WTC11 (cell line): ENCODE data around the gene TRIM9. TPM values are rescaled to one million over a fixed set of nuclear protein-coding genes. Genes with fewer than 3 reads are reported as not detected.

ENCODE experiments used
- ATAC-seq: fragments of 200-7000 bp; cut with Tn5 transposase; 2 replicates; pipeline ENCODE4 v1.10.0; 2021; ENCODE audit warnings: mild to moderate bottlenecking, moderate library complexity
- CTCF ChIA-PET: fragments of 300-600 bp; sonication (Branson Sonifier 250); formaldehyde crosslinking; loops from one replicate; lab custom pipeline; 2021; ENCODE audit warnings: antibody characterized with exemption; lab: Charles Lee
- POLR2A ChIA-PET: fragments of 350-600 bp; sonication (Branson Sonifier 250); formaldehyde crosslinking; loops from one replicate; lab custom pipeline; 2021; ENCODE audit warnings: antibody characterized with exemption; lab: Charles Lee
- DNase-seq: peaks from one replicate; pipeline ENCODE4 v3.0.0; 2021; ENCODE audit warnings: low spot score
- H3K27ac Mint-ChIP-seq: 2 replicates; pipeline ENCODE4 v1.8.0; 2021; ENCODE audit warnings: mixed read lengths
- H3K27me3 Mint-ChIP-seq: 2 replicates; pipeline ENCODE4 v1.8.0; 2021; ENCODE audit warnings: low read depth, mild to moderate bottlenecking, moderate library complexity, mixed read lengths
- H3K36me3 Mint-ChIP-seq: 2 replicates; pipeline ENCODE4 v1.8.0; 2021; ENCODE audit warnings: mixed read lengths
- H3K4me1 Mint-ChIP-seq: 2 replicates; pipeline ENCODE4 v1.8.0; 2022; ENCODE audit warnings: mixed read lengths
- H3K4me3 Mint-ChIP-seq: 2 replicates; pipeline ENCODE4 v1.8.0; 2021; ENCODE audit warnings: mild to moderate bottlenecking, moderate library complexity, mixed read lengths
- H3K9me3 Mint-ChIP-seq: 2 replicates; pipeline ENCODE4 v1.8.0; 2021; ENCODE audit warnings: mixed read lengths
- E2F1 ChIP-seq: sonication (generic); formaldehyde crosslinking; IDR thresholded peaks from 2 replicates; pipeline ENCODE4 v1.8.0; 2022; ENCODE audit warnings: mild to moderate bottlenecking, missing genetic modification reagents
- ELF4 ChIP-seq: sonication (generic); formaldehyde crosslinking; IDR thresholded peaks from 2 replicates; pipeline ENCODE4 v1.8.1; 2022; ENCODE audit warnings: low read depth, mild to moderate bottlenecking, moderate library complexity, missing genetic modification reagents
- ERG ChIP-seq: fragments of 250-450 bp; sonication (Bioruptor Pico); IDR thresholded peaks from 2 replicates; pipeline ENCODE4 v1.8.0; 2021; ENCODE audit warnings: mild to moderate bottlenecking
- JUN ChIP-seq: sonication (generic); formaldehyde crosslinking; IDR thresholded peaks from 2 replicates; pipeline ENCODE4 v1.8.0; 2023; ENCODE audit warnings: mild to moderate bottlenecking, missing genetic modification reagents
- PREB ChIP-seq: sonication (generic); formaldehyde crosslinking; IDR thresholded peaks from 2 replicates; pipeline ENCODE4 v1.8.1; 2022; ENCODE audit warnings: mild to moderate bottlenecking, missing genetic modification reagents, moderate library complexity, borderline replicate concordance
- TEAD1 ChIP-seq: sonication (generic); formaldehyde crosslinking; IDR thresholded peaks from 2 replicates; pipeline ENCODE4 v1.8.0; 2022; ENCODE audit warnings: mild to moderate bottlenecking, missing genetic modification reagents
- USF1 ChIP-seq: sonication (generic); formaldehyde crosslinking; IDR thresholded peaks from 2 replicates; pipeline ENCODE4 v1.8.0; 2022; ENCODE audit warnings: mild to moderate bottlenecking, missing genetic modification reagents
- USF2 ChIP-seq: sonication (generic); formaldehyde crosslinking; IDR thresholded peaks from 2 replicates; pipeline ENCODE4 v1.8.1; 2023; ENCODE audit warnings: mild to moderate bottlenecking, missing genetic modification reagents, moderate library complexity
- ZBTB43 ChIP-seq: sonication (generic); formaldehyde crosslinking; IDR thresholded peaks from 2 replicates; pipeline ENCODE4 v1.8.1; 2023; ENCODE audit warnings: mild to moderate bottlenecking, missing genetic modification reagents
- ZNF121 ChIP-seq: sonication (generic); formaldehyde crosslinking; IDR thresholded peaks from 2 replicates; pipeline ENCODE4 v1.8.0; 2023; ENCODE audit warnings: missing genetic modification reagents
- ZNF317 ChIP-seq: sonication (generic); formaldehyde crosslinking; IDR thresholded peaks from 2 replicates; pipeline ENCODE4 v1.8.1; 2023; ENCODE audit warnings: low read depth, mild to moderate bottlenecking, moderate library complexity, missing genetic modification reagents, borderline replicate concordance
- ZNF671 ChIP-seq: fragments of 250-450 bp; sonication (Bioruptor Pico); IDR thresholded peaks from 2 replicates; pipeline ENCODE4 v1.8.0; 2021; ENCODE audit warnings: mild to moderate bottlenecking
- total RNA-seq: library from RNA; stranded (reverse); gene quantifications from 3 replicates; pipeline ENCODE4 v1.2.3, GENCODE V29; 2021

The TRIM9 gene
- total RNA-seq, 1 experiment from 2014 or later: 4.0 TPM

GRCh38 chr14:51035611-51036192, 59.2 kb downstream of the TRIM9 start (continued):
- TF ChIP-seq ZBTB43 (CRISPR knock-in tag) (no peak), E2F1 (CRISPR knock-in tag) (no peak), JUN (CRISPR knock-in tag) (no peak)

- Mint-ChIP-seq H3K4me1 (0 out of 2 replicates have a peak, but pooled peaks cover 4% of the 10 kb centered on the region), H3K36me3 (no peaks in the 10 kb centered on the region), H3K9me3 (no peaks in the 10 kb centered on the region), H3K27me3 (no peaks in the 10 kb centered on the region), H3K4me3 (no peak overlapping the region), H3K27ac (no peak overlapping the region)
- POLR2A ChIA-PET: no interaction called here
- DNase-seq (no peak), ATAC-seq (no peak; the same call in 1 of the 2 replicates)
- no peak for TF ChIP-seq ELF4 (CRISPR knock-in tag)
- TF ChIP-seq USF1 (CRISPR knock-in tag): no peak
- no peak for TF ChIP-seq PREB (CRISPR knock-in tag)
- no peak for TF ChIP-seq ZNF671 (CRISPR knock-in tag)
- CTCF ChIA-PET: interaction anchor here (1.2 kb wide), 1 partner anchor 169 kb away, joined by 3 read pairs; no protein-coding TSS in a partner anchor
Observed at GRCh38 chr14:51028851-51029754, 65.8 kb downstream of the TRIM9 start.

GRCh38 chr14:51028361-51028760, 66.5 kb downstream of the TRIM9 start:
- H3K4me3 Mint-ChIP-seq: no peak overlapping the region
- no peaks in the 10 kb centered on the region for H3K9me3 Mint-ChIP-seq
- H3K27me3 Mint-ChIP-seq: no peaks in the 10 kb centered on the region
- H3K27ac Mint-ChIP-seq: no peak overlapping the region
- CTCF ChIA-PET: interaction anchor here (1.2 kb wide), 1 partner anchor 168 kb away, joined by 3 read pairs; no protein-coding TSS in a partner anchor
- no peak for TF ChIP-seq ZNF121 (CRISPR knock-in tag)
- TF ChIP-seq ERG (CRISPR knock-in tag): no peak
- TF ChIP-seq USF2 (CRISPR knock-in tag): no peak
- TF ChIP-seq TEAD1 (CRISPR knock-in tag): no peak
- TF ChIP-seq ZNF317: no peak
- ATAC-seq (no peak), DNase-seq (no peak)
- H3K4me1 Mint-ChIP-seq: 0 out of 2 replicates have a peak, but pooled peaks cover 6% of the 10 kb centered on the region
- POLR2A ChIA-PET: no interaction called here
- H3K36me3 Mint-ChIP-seq: no peaks in the 10 kb centered on the region
